Heart left ventricle (tissue), 13 donors: ENCODE data around the gene NKD1.

Source experiments
- CTCF ChIP-seq, 12 donors: fragments of 200-600 bp; sonication (generic) in 4 of 12; IDR thresholded peaks; one replicate each; pipeline versions ENCODE4 v1.5.0 to v1.8.0; 2018 to 2022; ENCODE audit warnings: antibody characterized with exemption in 12 of 12, mild to moderate bottlenecking in 5 of 12
- POLR2A ChIP-seq, 2 donors: fragments of 450-650 bp; IDR thresholded peaks; one replicate each; pipeline ENCODE4 v1.6.1; 2017; ENCODE audit warnings: antibody characterized with exemption in 2 of 2, mild to moderate bottlenecking in 2 of 2, moderate library complexity in 2 of 2
- donor health status: ischemic (EF 13 %, LVEDD 7.1; RV severe dilation, severe dysfunction).
- donor health status: DM: no; HTN: yes; CAD: no.
- donor health status: DM: no; HTN: no; CAD: no.
- donor health status: ischemic (EF 25% LVEDD 6.9; RV normal size, moderate dysfunction).
- donor health status: ischemic (EF 25% LVEDD 5.7; RV mildly dilated, moderate dysfunction).
- donor health status: ischemic (EF 35%, LVEDD 5.7; RV mildly dilated, moderate dysfunction).
- donor health status: nonischemic (EF 11% LVEDD 7.7; RV severe dilation, severe dysfunction).
- donor health status: DM: yes; HTN: yes; CAD: no.
- donor health status: PGD.
- donor health status: ischemic (EF 29% LVEDD 5.4; RV normal size, mild dysfunction).
- donor health status: nonischemic (EF 23%, LVEDD 6.1; RV moderate dilation, normal function).

- no peak for TF ChIP-seq CTCF (IDR thresholded peaks at IDR 0.05)
- no peak for TF ChIP-seq POLR2A (IDR thresholded peaks at IDR 0.05)
These were observed 16.3 kb upstream of the NKD1 start for GRCh38 chr16:50531901-50532300.
